Effector memory CD8-positive, alpha-beta T cell (primary cell): ENCODE measurements around the gene CALN1.

Source experiments
- ATAC-seq: fragments of 150-1000 bp; cut with Tn5 transposase; replicated peaks from 2 replicates; pipeline ENCODE4 v1.10.0; 2021; ENCODE audit warnings: mild to moderate bottlenecking, moderate library complexity
- DNase-seq, 3 experiments: peaks; one replicate each; pipeline ENCODE4 v3.0.0; 2021
- H3K27ac Mint-ChIP-seq, 2 donors: one replicate each; pipeline ENCODE4 v1.8.0; 2022; ENCODE audit warnings: mild to moderate bottlenecking in 2 of 2, mixed read lengths in 2 of 2, moderate library complexity in 2 of 2
- H3K27me3 Mint-ChIP-seq, 2 donors: one replicate each; pipeline ENCODE4 v1.8.0; 2022; ENCODE audit warnings: mixed read lengths in 2 of 2
- H3K36me3 Mint-ChIP-seq: one replicate; pipeline ENCODE4 v1.8.0; 2022; ENCODE audit warnings: mild to moderate bottlenecking, moderate library complexity, mixed read lengths; ENCODE audit not compliant: insufficient read depth
- H3K4me1 Mint-ChIP-seq, 2 donors: one replicate each; pipeline ENCODE4 v1.8.0; 2022; ENCODE audit warnings: low read depth in 2 of 2, mixed read lengths in 2 of 2
- H3K4me3 Mint-ChIP-seq, 2 donors: one replicate each; pipeline ENCODE4 v1.8.0; 2022; ENCODE audit warnings: mild to moderate bottlenecking in 2 of 2, mixed read lengths in 2 of 2, moderate library complexity in 2 of 2
- H3K9me3 Mint-ChIP-seq, 2 donors: one replicate each; pipeline ENCODE4 v1.8.0; 2022; ENCODE audit warnings: mixed read lengths in 2 of 2

Gene CALN1

DNA sequence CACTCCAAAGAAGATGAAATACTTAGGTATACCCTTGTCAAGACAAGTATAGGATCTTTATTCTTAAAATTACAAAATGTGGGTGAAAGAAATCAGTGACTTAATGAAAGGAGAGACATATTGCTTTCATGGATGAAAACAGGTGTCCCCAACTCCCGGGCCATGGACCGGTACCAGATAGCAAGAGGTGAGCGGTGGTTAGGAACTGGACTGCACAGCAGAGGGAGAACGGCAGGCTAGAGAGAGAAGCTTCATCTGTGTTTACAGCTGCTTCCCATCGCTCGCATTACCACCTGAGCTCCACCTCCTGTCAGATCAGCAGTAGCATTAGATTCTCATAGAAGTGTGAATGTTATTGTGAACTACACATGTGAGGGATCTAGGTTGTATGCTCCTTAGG lies 408.9 kb downstream of the CALN1 start:
- Mint-ChIP-seq H3K27ac (no peak overlapping the region), H3K36me3 (peaks cover 3% of the 10 kb centered on the region), H3K27me3 (no peaks in the 10 kb centered on the region), H3K4me3 (no peak overlapping the region), H3K9me3 (peaks cover 6 to 11% of the 10 kb centered on the region in 2 donors), H3K4me1 (no peaks in the 10 kb centered on the region)
- DNase-seq (no peak), ATAC-seq (no peak)

- Mint-ChIP-seq H3K4me1 (no peaks in the 10 kb centered on the region), H3K36me3 (peaks cover 2% of the 10 kb centered on the region), H3K9me3 (peaks cover 10 to 24% of the 10 kb centered on the region in 2 donors), H3K27ac (no peak overlapping the region), H3K27me3 (no peaks in the 10 kb centered on the region), H3K4me3 (no peak overlapping the region)
- ATAC-seq (no peak), DNase-seq (no peak)
These were observed 416.0 kb downstream of the CALN1 start for GRCh38 chr7:71996141-71996540.

DNA sequence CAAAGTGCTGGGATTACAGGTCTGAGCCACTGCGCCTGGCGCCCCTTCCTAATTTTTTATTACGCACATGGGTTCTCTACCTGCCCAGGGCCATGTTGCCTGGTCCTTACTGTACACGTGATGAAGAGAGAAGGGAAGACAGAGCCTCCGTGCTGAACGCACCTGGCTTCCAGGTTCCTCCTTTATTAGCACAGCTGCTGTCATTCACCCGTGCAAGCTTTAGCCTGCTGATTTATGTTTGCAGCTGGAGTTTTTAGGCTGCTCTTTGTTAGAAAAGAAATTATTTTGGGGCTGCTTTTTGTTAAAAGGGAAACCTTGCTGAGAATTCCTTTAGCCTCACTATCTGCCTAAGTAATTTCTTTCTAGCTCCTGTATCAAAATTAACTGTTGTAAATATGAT lies 417.0 kb downstream of the CALN1 start:
- H3K9me3 Mint-ChIP-seq: peaks cover 11 to 21% of the 10 kb centered on the region in 2 donors
- no peak overlapping the region for H3K27ac Mint-ChIP-seq
- no peak for ATAC-seq
- H3K36me3 Mint-ChIP-seq: peaks cover 2% of the 10 kb centered on the region
- DNase-seq: no peak
- H3K4me3 Mint-ChIP-seq: no peak overlapping the region
- no peaks in the 10 kb centered on the region for H3K27me3 Mint-ChIP-seq
- no peaks in the 10 kb centered on the region for H3K4me1 Mint-ChIP-seq

DNA sequence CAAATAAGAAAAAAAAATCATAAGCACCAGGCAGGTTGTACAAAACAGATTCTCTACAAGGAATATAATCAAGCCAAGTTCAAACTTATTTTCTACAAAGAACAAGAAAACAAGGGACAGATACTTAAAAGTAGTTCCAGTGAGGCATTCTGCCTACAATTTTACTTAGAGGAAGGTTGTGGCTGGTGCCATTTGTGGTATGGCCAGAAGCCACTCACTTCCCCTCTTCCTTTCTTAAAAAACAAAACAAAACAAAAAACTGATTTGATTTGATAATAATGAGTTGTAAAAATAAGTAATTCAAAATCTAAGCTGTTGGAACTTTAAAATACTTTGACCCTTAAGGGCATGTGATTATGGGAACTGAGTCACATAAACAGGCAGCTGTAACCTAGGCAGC lies 420.6 kb downstream of the CALN1 start:
- Mint-ChIP-seq H3K27ac (no peak overlapping the region), H3K4me3 (no peak overlapping the region), H3K9me3 (peaks cover 11 to 32% of the 10 kb centered on the region in 2 donors), H3K36me3 (peaks cover 2% of the 10 kb centered on the region), H3K4me1 (peaks cover 0 to 2% of the 10 kb centered on the region in 2 donors), H3K27me3 (no peaks in the 10 kb centered on the region)
- ATAC-seq: no peak
- no peak for DNase-seq

- H3K36me3 Mint-ChIP-seq: peaks cover 2% of the 10 kb centered on the region
These were observed 422.0 kb downstream of the CALN1 start for GRCh38 chr7:71990138-71990462.

DNA sequence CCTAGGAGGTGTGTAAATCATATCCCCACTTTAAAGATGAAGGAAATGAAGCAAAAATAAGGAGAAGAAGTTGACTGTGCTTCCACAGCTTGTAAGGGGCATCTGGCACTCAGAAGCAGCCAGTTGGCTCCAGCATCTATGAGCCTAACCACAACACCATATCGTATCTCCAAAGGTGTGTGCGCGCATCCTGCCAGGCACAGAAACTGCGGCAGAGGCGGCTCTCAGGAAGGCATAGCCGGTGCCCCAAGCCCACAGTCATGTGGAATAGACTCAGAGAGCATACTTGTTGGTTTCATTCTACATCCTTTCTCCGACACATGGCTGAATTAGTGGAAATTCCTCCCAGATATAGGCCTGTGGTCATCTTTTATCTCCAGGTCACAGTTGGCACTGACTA lies 423.9 kb downstream of the CALN1 start:
- H3K9me3 Mint-ChIP-seq: peaks cover 6 to 18% of the 10 kb centered on the region in 2 donors
- H3K27me3 Mint-ChIP-seq: no peaks in the 10 kb centered on the region
- ATAC-seq (no peak), DNase-seq (no peak)
- no peak overlapping the region for H3K4me3 Mint-ChIP-seq
- no peaks in the 10 kb centered on the region for H3K36me3 Mint-ChIP-seq
- peaks cover 0 to 2% of the 10 kb centered on the region in 2 donors for H3K4me1 Mint-ChIP-seq
- H3K27ac Mint-ChIP-seq: no peak overlapping the region

More at GRCh38 chr7:71990138-71990462, 422.0 kb downstream of the CALN1 start:
- Mint-ChIP-seq H3K27ac (no peak overlapping the region), H3K4me3 (no peak overlapping the region), H3K27me3 (no peaks in the 10 kb centered on the region), H3K4me1 (peaks cover 0 to 2% of the 10 kb centered on the region in 2 donors), H3K9me3 (peaks cover 8 to 25% of the 10 kb centered on the region in 2 donors)
- DNase-seq (no peak), ATAC-seq (no peak)

- Mint-ChIP-seq H3K27me3 (no peaks in the 10 kb centered on the region), H3K4me3 (no peak overlapping the region), H3K36me3 (no peaks in the 10 kb centered on the region), H3K27ac (no peak overlapping the region), H3K4me1 (peaks cover 0 to 2% of the 10 kb centered on the region in 2 donors), H3K9me3 (peaks cover 4 to 18% of the 10 kb centered on the region in 2 donors)
- DNase-seq (no peak), ATAC-seq (no peak)
These were observed 424.9 kb downstream of the CALN1 start for GRCh38 chr7:71987200-71987767.

DNA sequence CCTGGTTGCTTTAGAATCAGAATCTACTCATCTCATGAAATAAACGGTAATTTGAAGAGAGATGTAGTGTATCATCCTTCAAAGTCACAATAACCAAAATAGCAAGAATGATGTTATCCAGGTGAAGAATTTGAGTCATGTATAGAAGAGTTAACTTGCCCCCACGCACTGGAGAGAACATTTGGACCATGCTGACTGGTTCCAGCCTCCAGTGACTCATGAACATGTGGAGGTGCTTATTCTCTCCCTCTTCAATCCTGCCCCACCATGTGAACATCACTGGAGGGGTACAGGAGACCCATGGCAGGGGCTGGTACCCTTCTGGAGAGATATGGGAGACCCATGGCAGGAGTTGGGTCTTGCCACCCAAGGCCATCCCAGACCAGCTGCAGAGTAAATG lies 427.8 kb downstream of the CALN1 start:
- Mint-ChIP-seq H3K27me3 (no peaks in the 10 kb centered on the region), H3K36me3 (no peaks in the 10 kb centered on the region), H3K4me3 (no peak overlapping the region), H3K9me3 (peaks cover 0 to 18% of the 10 kb centered on the region in 2 donors), H3K27ac (no peak overlapping the region), H3K4me1 (peaks cover 0 to 2% of the 10 kb centered on the region in 2 donors)
- ATAC-seq: no peak
- DNase-seq: no peak

DNA sequence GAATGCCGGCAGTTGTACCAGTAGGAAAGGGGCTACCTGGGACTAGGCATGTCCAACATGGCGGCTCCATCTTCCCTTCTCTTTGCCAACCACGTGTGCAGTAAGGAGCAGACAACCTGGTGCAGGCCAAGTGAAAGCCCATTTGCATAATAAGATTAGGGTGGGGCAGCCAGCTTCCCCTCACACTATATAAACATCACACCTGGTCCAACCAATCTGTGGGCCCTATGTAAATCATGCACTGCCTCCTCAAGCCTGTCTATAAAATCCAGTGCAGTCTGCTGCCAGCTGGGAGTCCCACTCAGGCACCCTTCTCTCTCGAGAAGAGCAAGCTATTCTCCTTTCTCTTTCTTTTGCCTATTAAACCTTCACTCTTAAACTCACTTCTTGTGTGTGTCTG lies 429.3 kb downstream of the CALN1 start:
- DNase-seq (no peak), ATAC-seq (no peak)
- Mint-ChIP-seq H3K4me3 (no peak overlapping the region), H3K4me1 (peaks cover 0 to 2% of the 10 kb centered on the region in 2 donors), H3K27ac (no peak overlapping the region), H3K36me3 (no peaks in the 10 kb centered on the region), H3K27me3 (no peaks in the 10 kb centered on the region), H3K9me3 (peaks cover 0 to 16% of the 10 kb centered on the region in 2 donors)

- ATAC-seq: no peak
- H3K27ac Mint-ChIP-seq: no peak overlapping the region
These were observed 435.5 kb downstream of the CALN1 start for GRCh38 chr7:71976645-71977044.

DNA sequence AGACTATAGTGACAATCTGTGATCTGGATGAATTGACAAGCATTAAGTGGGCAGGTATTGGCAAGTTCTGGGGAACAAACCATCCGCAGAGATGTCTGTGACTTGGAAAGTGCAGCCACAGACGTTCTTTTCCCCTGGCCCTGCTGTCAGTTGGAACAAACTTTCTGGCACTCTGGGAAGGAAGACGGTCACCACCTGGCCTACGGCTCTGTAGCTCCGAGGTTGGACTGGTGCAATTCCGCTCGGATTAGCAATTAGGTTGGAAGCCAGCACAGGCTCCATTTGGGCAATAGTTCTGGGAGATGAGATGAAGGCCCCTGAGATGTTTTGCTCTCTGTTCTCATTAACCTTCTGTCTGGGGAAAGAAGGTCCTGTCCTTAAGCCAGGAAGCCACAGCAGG lies 437.5 kb downstream of the CALN1 start:
- Mint-ChIP-seq H3K9me3 (peaks cover 7 to 8% of the 10 kb centered on the region in 2 donors), H3K36me3 (peaks cover 3% of the 10 kb centered on the region), H3K27ac (no peak overlapping the region), H3K4me3 (no peak overlapping the region), H3K27me3 (no peaks in the 10 kb centered on the region), H3K4me1 (no peaks in the 10 kb centered on the region)
- DNase-seq (no peak), ATAC-seq (no peak)

More at GRCh38 chr7:71976645-71977044, 435.5 kb downstream of the CALN1 start:
- Mint-ChIP-seq H3K27me3 (no peaks in the 10 kb centered on the region), H3K36me3 (peaks cover 3% of the 10 kb centered on the region), H3K4me3 (no peak overlapping the region), H3K4me1 (no peaks in the 10 kb centered on the region), H3K9me3 (peaks cover 7 to 9% of the 10 kb centered on the region in 2 donors)
- no peak for DNase-seq

- H3K36me3 Mint-ChIP-seq: peaks cover 2% of the 10 kb centered on the region
- no peaks in the 10 kb centered on the region for H3K4me1 Mint-ChIP-seq
- no peak for DNase-seq
- no peak overlapping the region for H3K4me3 Mint-ChIP-seq
- H3K27me3 Mint-ChIP-seq: no peaks in the 10 kb centered on the region
- no peak overlapping the region for H3K27ac Mint-ChIP-seq
- H3K9me3 Mint-ChIP-seq: peaks cover 10 to 14% of the 10 kb centered on the region in 2 donors
- no peak for ATAC-seq
These were observed 439.6 kb downstream of the CALN1 start for GRCh38 chr7:71972534-71972933.

DNA sequence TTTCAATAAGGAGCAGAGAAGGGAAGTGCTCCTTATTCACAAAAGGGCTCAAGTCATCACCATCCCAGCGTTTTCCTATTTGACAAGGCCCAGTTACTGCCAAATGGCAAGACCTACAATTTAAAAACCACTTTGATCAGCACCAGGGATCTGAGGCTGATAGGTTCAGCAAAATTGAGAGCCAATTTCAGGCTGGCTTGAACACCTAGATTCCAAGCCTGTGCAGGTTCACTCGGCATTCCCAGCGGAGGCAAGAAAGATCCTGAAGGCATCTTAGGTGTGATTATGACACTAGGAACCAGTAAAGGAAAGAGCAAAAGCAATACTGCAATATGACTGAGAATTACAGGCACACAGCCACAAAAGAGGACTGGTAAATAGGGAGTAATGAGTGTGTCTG lies 441.4 kb downstream of the CALN1 start:
- DNase-seq (no peak), ATAC-seq (no peak)
- no peaks in the 10 kb centered on the region for H3K4me1 Mint-ChIP-seq
- H3K27me3 Mint-ChIP-seq: no peaks in the 10 kb centered on the region
- H3K36me3 Mint-ChIP-seq: no peaks in the 10 kb centered on the region
- no peak overlapping the region for H3K4me3 Mint-ChIP-seq
- peaks cover 2 to 11% of the 10 kb centered on the region in 2 donors for H3K9me3 Mint-ChIP-seq
- H3K27ac Mint-ChIP-seq: no peak overlapping the region

- no peak for DNase-seq
- Mint-ChIP-seq H3K9me3 (peaks cover 5 to 16% of the 10 kb centered on the region in 2 donors), H3K4me3 (no peak overlapping the region), H3K36me3 (no peaks in the 10 kb centered on the region), H3K27me3 (no peaks in the 10 kb centered on the region), H3K4me1 (no peaks in the 10 kb centered on the region), H3K27ac (no peak overlapping the region)
- ATAC-seq: no peak
These were observed 449.5 kb downstream of the CALN1 start for GRCh38 chr7:71962636-71963035.

DNA sequence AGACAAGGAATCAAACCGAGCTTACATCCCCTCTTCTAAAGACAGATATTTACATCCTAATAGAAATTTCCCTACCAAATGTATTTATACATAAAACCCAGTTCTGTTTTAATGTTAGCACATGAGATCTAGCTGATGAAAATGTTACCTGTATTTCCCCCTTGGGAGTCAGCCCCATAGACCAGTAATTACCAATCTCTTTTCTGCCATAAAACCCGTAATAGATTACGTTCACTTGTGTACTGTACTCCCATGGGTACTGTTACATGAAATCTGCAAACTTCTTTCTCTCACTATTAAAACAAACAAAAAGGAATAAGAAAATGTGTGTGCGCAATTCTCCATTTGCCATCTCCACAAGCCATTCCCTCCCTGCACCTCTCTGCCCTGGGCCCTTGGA lies 450.9 kb downstream of the CALN1 start:
- Mint-ChIP-seq H3K27me3 (no peaks in the 10 kb centered on the region), H3K36me3 (no peaks in the 10 kb centered on the region), H3K4me1 (no peaks in the 10 kb centered on the region), H3K27ac (no peak overlapping the region), H3K9me3 (peaks cover 5 to 10% of the 10 kb centered on the region in 2 donors), H3K4me3 (no peak overlapping the region)
- no peak for ATAC-seq
- no peak for DNase-seq
